ENCODE measurements around the gene SLC8A1.

- TF ChIP-seq BHLHE40 (IDR thresholded peaks at IDR 0.05; ENCODE audit: borderline replicate concordance in 1 of 2, low read depth in 2 of 2, low read length in 1 of 2) (no peak), POU2F2 (IDR thresholded peaks at IDR 0.05; ENCODE audit: borderline replicate concordance, low read depth, low read length) (no peak), IKZF1 (conservative IDR thresholded peaks at IDR 0.05) (no peak), CTCF (IDR thresholded peaks at IDR 0.05 in 2 of 3, conservative IDR thresholded peaks at IDR 0.05 in 1 of 3; ENCODE audit: control insufficient read depth in 2 of 3, extremely low read depth in 1 of 3, insufficient read depth in 1 of 3, low read depth in 3 of 3, low read length in 3 of 3) (no peak), POLR2A (IDR thresholded peaks at IDR 0.05; ENCODE audit: low read depth, low read length) (no peak), TCF3 (IDR thresholded peaks at IDR 0.05; ENCODE audit: borderline replicate concordance, insufficient read depth, low read depth, low read length) (no peak)
Observed at GRCh38 chr2:40321822-40322221, 130.1 kb downstream of the SLC8A1 start.

All from GM12878 (cell line).